ENCODE results near the gene SLC25A18.

DNA sequence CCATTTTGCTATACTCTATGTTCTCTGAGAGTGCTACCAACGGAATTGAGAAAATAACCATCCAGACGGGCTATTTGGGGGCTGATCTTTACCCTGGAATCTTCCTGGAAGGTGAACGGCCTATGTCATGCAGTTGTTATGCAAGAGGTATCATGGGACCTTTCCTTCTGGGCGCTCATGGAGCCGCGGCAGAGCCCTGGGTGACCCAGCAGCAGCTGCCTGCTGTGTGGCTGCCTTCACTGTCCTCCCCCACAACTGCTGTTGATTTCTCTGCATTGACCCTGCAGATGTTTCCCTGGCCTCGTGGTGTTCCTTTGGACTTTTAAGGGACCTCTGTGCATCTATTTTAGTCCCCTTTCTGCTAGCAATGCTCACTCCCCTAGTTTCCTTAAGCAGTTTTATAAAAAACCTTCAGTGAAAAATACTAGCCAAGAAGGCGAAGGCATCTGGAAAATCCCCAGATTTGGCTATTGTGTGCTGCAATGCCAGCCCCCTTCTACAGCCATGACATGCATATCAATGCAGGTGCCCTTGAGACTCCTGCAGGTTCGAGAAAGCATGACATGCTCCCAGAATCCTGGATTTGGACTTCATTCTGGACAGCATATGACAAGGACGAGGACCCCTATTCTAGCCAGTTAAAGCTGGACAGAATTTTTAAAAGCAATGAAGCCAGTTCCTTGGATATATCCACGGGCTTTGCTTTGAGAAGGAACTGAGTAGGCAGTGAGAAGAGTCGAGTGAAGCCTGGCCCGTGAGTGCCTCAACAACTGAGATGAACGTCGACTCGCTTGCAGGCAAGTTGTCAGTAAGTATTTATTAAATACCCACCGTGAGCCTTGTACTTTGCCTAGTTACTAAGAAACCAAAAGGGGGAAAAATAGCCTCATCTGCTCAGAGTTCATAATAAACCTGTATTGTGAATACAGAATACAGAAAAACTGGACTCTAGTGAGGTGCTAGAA lies at the start of gene SLC25A18:
- TF ChIP-seq TAF1 (IDR thresholded peaks at IDR 0.05; ENCODE audit: low read depth, low read length) = no peak
- no peak for TF ChIP-seq POLR2A (IDR thresholded peaks at IDR 0.05; ENCODE audit: low read depth, low read length)
- TF ChIP-seq PAX5 (IDR thresholded peaks at IDR 0.05; ENCODE audit: insufficient read depth, low read length, severe bottlenecking) = no peak

Measured in GM12891 (cell line).